DMS 273 (cell line): ENCODE measurements around the gene EED.

Experiments
- DNase-seq: peaks from one replicate; lab custom pipeline; 2025; ENCODE audit not compliant: unreplicated experiment; lab: John Stamatoyannopoulos, UW

The EED gene, protein sequence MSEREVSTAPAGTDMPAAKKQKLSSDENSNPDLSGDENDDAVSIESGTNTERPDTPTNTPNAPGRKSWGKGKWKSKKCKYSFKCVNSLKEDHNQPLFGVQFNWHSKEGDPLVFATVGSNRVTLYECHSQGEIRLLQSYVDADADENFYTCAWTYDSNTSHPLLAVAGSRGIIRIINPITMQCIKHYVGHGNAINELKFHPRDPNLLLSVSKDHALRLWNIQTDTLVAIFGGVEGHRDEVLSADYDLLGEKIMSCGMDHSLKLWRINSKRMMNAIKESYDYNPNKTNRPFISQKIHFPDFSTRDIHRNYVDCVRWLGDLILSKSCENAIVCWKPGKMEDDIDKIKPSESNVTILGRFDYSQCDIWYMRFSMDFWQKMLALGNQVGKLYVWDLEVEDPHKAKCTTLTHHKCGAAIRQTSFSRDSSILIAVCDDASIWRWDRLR

DNA sequence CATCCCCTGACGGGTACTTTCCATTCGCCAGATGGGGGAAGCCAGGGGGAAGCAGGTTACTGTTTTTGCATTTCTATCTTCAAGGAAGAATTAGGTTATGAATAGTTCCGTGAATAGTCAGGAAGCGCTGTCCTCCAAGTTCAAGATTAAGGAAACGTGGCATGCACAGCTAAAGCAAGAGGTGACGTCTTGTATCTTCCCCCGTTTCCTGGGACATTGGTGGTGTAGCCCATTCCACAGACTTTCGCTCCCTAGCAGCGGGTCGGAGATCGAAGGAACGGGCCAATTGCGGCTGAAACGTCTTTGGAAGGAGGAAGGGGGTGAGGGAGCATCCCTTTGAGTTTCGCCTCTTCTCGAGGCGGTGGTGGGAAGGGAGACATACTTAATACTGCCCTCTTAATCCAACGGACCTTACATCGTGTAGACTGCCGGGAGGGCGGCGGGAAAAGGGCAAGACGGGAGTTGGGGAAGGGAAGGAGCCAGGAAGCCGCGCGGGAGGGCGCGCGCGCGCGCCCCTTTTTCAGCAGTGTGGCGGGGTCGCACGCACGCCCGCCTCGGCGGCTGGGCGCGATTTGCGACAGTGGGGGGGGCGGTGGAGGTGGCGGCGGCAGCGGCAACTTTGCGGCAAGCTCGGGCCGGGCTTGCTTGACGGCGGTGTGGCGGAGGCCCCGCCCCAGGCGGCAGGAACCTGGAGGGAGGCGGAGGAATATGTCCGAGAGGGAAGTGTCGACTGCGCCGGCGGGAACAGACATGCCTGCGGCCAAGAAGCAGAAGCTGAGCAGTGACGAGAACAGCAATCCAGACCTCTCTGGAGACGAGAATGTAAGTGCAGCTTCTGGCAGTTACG, at the start of gene EED:
TSS of gene EED (plus strand) at position 232 of the 847 bp plus-strand sequence. CDS start at position 709, 477 bp downstream.
- DNase-seq = peak; percentile 96

GRCh38 chr11:86194998-86195397, 49.6 kb upstream of the EED start:
- no peak for DNase-seq

- DNase-seq = no peak
Measured at GRCh38 chr11:86196085-86196696, 48.4 kb upstream of the EED start.

DNA sequence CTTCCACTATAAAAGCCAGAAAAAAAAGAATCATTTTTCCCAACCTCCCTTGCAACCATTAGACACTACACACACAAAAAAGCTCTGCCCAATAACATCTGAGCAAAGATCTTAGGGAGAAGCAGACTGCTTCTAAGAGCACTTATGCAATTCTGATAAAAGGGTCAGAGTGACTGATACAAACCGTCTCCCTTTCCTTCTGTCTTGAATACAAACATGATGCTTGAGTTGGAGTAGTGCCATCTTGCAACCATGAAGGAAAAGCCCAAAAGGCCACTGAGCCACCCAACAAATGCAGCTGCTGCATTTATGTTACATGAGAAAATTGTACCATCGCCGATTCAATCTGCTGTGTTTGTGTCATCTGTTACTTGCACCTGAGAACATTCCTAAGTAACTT, 47.6 kb upstream of the EED start:
- DNase-seq = no peak

GRCh38 chr11:86197448-86197847, 47.1 kb upstream of the EED start:
- no peak for DNase-seq

- no peak for DNase-seq
Measured at GRCh38 chr11:86198139-86198538, 46.4 kb upstream of the EED start.

DNA sequence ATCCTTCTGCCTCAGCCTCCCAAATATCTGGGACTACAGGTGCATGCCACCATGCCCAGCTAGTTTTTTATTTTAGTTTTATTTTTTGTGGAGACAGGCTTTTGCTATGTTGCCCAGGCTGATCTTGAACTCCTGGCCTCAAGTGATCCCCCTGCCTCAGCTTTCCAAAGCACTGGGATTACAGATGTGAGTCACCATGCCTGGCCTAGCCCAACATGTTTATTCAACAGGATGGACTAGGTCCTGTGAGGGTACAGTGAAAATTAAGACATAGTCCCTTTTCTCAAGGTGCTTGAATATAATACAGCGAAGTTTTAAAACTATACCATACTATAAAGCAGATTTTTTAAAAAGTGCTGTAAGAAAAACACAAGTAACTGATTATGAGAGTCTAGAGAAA, 45.2 kb upstream of the EED start:
- no peak for DNase-seq

DNA sequence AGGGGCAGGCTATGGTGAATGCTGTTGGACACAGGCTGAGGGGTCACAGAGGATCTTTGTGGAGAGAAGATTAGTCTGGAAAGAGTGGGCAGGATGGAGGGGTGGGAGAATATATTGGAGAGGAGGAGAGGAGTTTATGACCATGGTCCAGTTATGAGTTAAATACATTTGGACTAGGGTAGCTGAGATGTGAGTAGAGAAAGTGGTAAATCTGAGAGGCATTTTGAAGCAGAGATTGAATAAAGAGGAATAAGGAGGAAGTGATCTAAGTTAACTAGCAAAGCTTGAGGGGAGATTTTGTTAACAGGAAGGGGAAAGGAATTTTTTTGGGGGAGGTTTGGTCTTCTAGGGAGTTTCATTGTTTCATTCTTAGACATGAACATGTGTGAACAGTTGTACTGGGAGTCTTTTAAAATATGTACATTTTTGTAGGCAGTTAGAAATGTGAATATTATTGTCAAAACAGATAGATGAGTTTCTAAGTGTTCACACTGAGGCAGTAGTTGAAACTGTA, 43.1 kb upstream of the EED start:
- no peak for DNase-seq

DNA sequence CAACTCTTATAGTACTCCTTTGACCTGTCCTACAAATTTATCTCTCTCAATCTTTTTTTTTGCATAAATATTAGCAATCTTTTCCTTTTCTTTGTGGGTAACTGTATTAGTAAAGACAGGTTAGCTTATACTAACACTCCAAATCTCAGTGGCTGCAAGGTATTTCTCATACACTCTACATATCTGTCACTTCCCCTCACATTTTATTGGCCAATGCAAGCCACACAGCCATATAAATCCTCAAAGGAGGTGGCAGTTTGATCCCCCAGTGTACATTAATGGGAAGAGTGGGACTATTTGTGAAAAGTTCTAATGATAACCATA, 42.6 kb upstream of the EED start:
- no peak for DNase-seq

GRCh38 chr11:86204356-86204755, 40.2 kb upstream of the EED start:
- no peak for DNase-seq

- no peak for DNase-seq
Measured at GRCh38 chr11:86205421-86206336, 38.9 kb upstream of the EED start.

- DNase-seq = no peak
Measured at GRCh38 chr11:86206337-86206695, 38.2 kb upstream of the EED start.

GRCh38 chr11:86207413-86207812, 37.1 kb upstream of the EED start:
- no peak for DNase-seq

- no peak for DNase-seq
Measured at GRCh38 chr11:86208572-86208971, 36.0 kb upstream of the EED start.

- DNase-seq = no peak
Measured at GRCh38 chr11:86209806-86210657, 34.5 kb upstream of the EED start.

DNA sequence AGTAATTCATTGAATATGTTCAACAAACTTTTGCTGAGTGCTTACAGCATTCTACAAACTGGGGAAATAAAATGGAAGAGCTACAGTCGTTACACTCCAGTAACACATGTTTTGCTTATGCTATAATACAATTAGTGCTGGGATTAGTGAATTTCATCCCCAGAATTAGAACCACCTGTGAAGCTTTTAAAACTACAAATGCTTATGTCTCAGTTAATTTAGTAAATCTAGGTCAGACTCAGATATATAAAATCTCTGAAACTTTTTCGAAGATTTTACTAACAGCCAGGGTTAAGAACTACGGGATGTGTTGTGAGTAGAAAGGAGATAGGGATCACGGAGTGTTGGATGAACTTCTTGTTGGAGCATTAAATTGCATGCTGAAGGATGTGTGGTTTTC, 33.7 kb upstream of the EED start:
- DNase-seq = no peak

DNA sequence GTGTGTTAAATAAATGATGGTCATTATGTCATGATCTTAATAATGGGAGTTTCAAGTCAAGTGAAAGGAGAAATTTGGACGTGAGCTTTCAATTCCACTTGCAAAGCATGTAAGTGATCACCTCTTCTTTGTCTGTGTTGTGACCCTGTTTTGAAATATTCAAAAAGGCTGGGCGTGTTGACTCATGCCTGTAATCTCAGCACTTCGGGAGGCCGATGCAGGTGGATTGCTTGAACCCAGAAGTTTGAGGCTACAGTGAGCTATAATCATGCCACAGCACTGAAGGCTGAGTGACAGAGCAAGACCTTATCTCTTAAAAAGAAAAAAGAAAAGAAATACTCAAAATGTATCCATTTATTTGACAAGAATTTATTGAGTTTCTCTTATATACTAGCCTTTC, 32.9 kb upstream of the EED start:
- DNase-seq = no peak

- DNase-seq = no peak
Measured at GRCh38 chr11:86212019-86212611, 32.4 kb upstream of the EED start.

DNA sequence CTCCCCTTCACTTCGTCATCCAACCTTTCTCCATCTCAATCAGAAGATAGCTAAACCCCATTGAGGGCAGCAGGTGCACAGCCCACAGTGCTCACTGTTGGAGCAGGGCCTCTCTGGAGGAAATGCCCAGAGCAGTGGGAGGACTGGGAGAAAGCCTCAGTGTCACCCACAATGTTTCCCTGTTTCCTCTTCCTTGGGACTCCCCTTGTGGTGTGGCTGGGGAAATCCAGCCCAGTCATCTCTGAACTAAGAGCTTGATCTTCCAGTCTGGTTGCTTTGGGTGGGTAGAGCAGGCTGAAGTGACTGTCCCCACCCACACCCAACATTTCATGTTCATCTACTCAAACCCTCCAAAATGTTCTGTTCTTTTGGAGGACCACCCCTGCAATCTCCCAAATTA, 29.8 kb upstream of the EED start:
- peak; percentile 0 for DNase-seq
